ENCODE results near the gene EGF.
"Not testable (repeated sequence)": the region's sequence is repeated elsewhere in the genome, so short reads cannot be mapped to it uniquely, and the experiment has no call there.

The EGF gene

DNA sequence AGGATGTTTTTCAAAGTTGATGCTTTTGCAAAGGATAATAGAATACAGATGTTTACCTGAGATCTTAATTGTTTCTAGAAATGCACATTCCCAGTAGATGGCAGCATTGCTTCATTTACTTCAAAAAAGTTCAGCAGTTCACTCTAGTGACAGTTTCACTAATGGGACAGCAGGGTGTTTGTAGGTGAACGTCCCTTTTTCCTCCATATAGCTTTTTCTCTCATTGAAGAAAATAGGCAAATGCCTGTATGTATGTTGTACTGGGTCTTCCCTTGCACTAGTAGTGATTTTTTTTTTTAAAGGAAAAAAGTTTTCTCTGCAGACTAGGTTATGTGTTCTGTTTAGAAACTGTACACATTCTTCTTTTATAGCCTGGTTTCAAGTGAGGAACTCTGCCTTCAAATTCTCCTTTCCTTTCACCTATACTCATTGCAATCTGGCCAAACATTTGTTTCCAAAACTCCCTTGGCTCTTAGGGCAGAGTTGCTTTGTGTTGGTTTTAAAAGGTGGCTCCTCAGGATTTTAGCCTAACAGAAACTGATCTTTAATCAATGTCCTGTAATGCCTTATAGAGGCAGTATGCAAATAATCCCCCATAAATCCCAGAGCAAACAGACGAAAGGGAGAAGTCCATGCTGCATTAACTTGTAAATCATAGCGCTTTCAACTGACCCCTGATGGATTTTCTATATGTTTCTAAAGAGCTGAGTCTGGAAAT is 86.3 kb downstream of the EGF start:
- peak; percentile 62 to 81 for DNase-seq

DNA sequence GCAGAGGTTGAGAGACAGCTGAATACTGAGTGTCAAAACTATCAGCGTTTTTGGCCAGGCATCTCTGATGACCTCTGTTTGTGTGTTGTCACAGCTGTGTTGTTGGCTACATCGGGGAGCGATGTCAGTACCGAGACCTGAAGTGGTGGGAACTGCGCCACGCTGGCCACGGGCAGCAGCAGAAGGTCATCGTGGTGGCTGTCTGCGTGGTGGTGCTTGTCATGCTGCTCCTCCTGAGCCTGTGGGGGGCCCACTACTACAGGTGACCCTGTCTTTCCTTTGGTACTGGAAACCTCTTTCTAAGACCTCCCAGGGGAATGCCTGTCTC is 86.9 kb downstream of the EGF start:
- DNase-seq = no peak

DNA sequence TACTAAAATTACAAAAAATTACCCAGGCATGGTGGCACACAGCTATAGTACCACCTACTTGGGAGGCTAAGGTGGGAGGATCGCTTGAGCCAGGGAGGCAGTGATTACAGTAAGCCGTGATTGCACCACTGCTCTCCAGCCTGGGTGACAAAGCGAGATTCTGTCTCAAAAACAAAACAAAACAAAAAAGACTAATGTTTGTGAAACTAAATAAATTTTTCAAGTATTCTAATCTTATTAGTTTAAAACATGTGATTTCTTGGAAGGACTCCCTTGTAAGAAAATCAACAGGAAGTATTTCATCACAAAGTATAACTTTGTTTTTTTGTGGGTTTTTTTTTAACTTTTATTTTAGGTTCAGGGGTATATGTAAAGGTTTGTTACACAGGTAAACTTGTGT is 89.6 kb downstream of the EGF start:
- no peak for DNase-seq

DNA sequence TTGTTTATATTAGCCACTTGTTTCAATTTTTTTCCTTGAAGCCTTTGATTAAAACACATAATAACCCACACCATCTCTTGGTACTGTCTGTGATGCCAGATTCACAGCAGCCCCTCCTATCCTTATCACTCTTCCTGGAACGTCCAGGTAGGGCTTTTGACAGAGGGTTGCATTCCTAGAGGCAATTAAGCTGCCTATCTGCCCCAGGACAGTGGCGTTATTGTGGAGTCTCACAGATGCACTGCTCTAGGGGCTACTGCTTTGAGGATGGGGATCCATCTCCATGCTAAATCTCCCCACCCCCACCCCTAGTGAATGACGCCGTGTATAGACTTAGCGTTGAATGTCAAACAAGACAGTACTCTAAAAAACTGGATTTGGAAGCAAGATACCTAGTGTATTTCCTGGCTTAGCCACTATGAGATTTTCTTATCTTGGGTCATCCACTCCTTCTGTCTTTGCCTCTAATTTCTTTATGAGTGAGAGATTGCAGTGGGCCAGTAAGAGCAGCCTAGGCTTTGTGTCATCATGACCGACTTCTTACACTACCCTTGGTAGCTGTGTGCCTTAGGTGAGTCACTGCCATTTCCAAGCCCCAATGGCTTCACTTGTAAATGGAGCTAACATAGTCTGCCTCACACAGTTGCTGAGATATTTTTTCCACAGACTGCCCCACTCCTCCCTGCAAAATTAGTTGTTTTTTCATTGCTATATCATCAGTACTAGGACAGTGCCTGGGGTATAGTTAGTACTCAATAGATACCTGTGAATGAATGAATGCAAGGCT is 90.9 kb downstream of the EGF start:
- DNase-seq = no peak

DNA sequence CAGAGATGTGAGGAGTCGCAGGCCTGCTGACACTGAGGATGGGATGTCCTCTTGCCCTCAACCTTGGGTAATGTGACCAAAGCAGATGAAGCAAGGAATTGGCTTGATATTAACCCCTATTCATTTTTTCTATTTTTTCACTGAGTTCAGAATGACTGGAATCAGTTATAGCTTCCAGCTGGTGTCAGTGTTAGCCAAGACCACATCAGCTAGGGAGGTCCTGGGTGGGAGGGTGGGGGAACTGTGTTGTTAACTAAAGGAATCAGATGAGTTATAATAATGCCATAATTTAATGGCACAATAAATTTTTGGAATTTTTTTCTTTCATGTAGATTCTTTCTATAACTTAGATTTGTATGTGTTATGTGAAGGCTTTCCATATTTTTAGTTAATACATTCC is 91.9 kb downstream of the EGF start:
- no peak for DNase-seq

DNA sequence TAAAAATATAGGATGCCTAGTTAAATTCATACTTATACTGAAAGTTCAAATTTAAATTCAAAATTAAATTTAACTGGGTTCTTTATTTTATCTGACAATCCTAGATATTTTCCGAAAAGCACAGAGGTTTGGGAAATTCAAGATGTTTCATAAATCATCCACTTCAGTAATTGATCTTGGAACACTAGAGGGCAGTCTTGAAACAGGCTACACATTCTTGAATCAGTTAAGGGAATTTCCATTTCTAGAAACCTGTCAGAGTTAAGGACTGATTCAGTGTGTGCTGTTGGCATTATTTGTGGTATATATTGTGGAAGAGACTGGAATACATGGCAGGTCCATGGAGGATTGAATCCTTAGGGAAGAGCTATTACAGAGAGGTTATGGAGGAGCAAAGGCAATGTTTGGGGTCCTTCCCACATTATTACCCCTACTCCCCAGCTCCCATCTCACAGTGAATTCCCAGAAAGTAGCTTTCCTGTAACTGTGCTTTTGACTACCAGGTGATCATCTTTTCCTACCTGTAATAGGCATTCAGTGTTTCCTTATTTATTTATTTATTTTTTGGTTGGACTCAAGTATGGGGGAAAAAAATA is 92.9 kb downstream of the EGF start:
- DNase-seq = peak; percentile 47 to 77

DNA sequence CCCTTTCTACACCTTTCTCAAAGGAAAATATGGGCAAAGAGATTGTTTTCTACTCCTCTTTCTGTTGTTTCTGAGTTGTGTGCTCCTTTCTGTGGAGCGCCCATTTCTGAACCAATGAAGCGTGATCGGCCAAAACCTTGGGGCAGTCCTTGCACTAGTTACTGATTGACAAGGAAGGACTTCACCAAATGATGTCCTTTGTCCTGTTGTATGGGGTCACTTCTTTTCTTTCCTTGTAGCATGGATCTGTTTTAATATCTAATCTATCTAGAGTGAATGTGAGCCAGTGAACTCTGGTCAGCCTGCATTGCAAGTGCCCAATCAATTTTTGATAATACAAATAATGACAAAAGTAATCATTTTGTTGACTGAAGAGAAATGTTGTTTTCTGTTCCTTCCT is 94.5 kb downstream of the EGF start:
- DNase-seq = no peak

DNA sequence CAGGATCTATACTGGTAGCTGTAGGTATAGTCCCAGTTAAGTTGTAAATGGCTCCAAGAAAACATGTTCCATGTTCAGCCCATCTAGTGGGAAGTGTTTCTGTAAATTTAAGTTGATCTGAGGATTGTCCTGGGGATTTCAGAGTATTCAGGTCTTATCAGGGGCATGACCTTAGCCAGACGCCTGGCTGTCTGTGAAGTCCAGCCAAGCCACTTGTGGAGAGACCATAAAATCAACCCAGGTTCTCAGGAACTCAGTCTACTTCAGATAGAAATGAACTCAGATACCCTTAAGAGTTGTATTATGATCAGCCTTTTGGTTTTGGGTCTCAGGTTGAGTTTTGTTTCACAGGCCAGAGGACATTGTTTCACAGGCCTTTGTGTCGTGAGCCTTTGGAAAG is 95.9 kb downstream of the EGF start:
- no peak for DNase-seq

DNA sequence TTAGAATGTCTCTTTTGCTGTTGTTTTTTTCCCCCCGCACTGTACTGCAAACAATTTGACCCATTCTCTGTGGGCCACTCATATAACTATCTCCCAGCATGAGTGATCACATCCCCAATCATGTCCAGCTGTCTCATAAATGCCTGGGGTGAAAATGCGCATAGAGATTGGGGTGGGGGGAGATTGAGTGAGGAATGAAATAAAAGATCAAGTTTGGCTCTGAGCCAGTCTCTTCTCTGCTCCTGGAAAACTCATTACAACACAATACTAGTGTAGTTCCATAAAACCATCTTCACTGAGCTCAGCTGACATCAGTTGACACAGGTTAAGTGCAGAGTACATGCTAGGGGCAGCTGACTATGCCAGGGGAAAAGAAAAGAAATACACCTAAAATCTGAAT is 96.9 kb downstream of the EGF start:
- no peak for DNase-seq

DNA sequence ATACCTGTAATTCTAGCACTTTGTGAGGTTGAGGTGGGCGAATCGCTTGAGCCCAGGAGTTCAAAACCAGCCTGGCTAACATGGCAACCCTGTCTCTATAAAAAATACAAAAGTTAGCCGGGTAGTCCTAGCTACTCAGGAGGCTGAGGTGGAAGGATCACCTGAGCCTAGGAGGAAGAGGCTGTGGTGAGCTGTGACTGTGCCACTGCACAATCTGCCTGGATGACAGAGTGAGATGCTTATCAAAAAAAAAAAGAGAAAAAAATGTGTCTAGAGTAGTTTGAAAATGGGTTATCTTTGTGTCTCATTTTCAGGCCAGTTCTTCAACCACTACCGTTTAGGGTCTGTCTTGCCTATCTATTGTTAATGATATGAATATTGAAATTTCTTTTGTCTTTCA is 98.1 kb downstream of the EGF start:
- no peak for DNase-seq

DNA sequence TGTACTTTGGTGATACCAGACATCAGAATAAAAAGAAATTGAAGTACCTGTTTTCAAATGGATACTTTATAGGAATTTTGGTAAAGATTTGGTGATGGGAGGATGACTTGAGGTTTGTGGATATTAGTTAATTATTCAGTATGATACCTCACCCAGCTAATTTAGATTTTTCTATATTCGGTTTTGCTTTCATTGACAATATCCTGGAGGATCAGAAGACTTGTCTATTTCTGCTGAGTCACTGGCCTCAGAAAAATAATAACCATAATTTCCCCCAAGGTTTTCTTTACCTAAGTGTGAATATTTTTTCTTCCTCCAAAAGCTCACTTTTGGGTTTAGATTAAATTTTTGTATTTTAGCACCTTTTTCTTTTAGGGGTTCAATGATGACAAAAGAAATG is 100.2 kb downstream of the EGF start:
- DNase-seq = no peak

DNA sequence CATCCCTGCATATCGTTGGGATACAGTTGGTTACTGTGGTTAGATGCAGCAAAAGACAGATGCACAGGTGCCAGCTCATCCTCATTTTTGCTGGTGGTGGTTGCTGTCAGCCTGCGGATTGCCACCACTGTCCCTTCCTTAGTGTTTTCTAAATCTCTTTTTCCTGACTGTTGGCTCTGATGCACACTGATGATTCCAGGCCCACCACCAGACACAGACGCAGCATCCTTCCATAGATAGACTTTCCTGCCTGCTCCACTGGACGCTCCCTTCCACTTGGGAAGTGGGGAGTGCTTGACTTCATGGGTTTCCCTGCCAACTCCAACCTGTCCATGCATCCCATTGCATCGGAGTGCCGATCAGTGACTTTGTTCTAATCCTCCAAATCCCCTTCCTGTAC is 101.5 kb downstream of the EGF start:
- no peak for DNase-seq

DNA sequence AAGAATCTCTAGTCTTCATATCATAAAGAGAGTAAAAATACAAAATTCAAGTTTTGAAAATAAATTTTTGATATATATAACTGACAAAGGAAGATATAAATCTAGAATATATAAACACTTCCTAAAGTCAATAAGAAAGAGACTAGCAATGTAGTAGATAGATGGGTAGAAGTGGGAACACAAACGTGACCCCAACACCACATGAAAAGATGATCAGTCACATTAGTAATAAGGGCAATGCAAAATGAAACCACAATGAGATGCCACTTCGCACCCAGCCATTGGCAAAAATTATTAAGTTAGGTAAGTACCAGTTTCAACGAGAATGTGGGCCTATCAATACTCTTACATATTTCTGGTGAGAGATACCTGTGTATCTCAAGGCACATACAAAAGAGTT is 106.5 kb downstream of the EGF start:
- no peak for DNase-seq

DNA sequence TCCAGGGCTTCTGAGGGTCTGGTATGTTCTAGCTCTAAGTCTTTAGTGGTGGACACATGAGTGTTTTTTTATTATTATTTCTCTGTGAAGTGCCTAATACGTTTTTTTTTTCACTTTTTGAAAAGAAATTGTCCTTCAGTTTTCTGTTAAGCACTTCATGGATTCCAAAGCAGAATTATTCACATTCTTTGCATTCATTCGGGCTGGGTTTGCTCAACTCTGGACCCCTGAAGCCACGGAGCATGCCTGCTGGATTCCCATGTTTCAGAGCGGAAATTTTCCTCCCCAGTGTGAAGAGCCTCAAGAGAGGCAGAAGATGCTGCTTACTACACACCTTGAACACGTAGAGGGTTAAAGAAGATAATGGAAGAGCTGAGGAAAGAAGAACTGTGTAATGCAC is 107.5 kb downstream of the EGF start:
- DNase-seq = no peak

DNA sequence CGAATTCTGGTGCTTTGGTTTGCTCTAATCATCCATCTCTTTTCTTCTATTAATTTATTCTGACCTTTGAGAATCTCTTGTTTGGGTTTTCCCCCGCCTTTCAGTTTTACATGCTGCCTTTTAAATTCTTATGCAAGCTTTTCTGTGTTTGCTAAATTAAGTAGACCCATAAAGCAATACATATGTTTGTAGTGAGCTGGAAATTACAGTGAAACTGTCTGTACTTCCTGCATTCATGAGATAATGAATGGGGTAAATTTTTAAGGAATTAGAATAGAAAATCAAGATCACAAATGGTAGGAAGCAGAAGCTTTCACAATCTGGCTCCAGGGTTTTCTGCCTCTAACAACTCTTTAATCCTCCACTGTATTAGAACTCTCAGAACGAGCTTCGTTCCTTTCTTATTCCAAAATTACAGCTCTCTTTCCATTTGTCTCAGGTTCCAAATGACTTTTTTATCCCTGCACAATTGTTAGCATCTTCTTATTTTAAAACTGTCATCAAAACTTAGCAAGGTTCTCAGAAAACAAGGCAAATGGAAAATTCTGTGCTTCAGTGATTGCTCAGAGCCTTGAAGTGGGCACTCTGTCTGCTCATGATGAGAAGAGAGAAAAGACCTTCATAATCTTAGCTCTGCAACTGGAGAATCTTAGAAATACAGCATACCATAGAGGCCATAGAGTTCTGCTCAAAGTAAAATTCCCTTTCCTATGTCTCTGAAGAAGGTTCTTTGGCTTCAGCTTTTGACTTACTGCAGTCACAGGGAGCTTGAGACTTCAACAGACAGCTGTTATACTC is 108.2 kb downstream of the EGF start:
- no peak for DNase-seq

DNA sequence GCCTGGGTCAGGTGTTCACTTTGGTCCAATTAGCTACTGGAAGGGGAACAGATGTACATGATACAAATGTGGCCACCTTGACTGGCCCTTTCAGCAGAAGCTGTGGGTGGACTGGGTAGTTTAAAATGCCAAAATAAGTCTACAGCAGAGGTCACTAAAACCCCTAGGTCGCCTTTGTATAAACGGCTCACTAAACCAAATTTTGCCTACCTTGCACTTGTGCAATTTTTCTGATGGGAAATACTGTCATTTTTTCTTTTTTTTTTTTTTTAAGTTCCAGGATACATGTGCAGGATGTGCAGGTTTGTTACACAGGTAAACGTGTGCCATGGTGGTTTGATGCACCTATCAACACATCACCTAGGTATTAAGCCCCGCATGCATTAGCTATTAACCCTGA is 109.8 kb downstream of the EGF start:
- DNase-seq = no peak

DNA sequence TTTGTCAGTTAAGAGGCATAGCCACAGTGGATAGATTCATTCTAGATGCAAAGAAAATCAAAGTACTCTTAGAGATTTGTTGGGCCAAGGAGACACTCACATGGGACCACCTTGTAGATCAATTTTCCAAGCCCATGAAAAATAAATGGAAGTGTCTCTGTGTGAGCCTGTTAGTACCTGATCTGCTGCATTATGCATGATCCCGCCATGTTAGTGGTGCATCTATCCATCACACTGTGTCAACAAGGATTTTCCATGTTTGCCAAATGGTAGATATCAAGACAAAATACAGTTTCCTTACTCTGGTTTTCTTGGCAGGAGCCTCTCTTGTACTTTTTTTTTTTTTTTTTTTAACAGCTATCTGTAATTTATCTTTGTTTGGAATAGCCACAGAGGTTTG is 112.4 kb downstream of the EGF start:
- DNase-seq = no peak

DNA sequence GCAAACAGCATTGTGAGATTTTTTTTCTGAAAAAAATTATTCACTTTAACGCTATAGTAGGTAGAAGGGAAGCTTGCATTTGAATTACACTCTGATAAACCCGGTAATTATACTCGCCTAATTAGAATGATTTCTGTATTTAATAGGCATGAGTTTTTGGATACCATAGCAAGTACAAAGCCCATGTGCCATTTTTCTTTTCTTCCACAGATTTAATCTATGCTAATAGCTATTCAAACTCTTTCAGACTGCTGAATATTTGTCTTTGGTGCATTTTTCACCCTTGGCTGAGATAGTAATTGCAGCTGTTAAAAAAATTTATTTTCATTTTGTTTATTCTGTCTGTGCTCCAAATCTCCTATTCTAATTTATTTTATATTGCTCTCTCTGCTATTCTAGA is 113.0 kb downstream of the EGF start:
- DNase-seq = no peak

DNA sequence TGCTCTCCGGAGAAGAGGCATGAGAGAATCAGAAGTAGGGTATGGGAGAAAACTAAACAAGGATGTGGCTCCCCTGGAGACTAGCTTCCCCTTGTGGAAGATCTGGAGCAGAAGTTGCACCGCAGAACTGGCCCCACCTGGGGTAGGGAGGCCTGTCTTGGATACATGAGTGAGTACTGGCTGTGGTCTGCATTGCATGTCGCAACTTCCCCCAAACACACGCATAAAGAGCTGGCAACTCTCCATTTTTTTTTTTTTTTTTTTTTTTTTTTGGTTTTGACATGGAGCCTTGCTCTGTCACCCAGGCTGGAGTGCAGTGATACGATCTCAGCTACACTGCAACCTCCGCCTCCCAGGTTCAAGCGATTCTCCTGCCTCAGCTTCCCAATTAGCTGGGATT is 119.9 kb downstream of the EGF start:
- no peak for DNase-seq

DNA sequence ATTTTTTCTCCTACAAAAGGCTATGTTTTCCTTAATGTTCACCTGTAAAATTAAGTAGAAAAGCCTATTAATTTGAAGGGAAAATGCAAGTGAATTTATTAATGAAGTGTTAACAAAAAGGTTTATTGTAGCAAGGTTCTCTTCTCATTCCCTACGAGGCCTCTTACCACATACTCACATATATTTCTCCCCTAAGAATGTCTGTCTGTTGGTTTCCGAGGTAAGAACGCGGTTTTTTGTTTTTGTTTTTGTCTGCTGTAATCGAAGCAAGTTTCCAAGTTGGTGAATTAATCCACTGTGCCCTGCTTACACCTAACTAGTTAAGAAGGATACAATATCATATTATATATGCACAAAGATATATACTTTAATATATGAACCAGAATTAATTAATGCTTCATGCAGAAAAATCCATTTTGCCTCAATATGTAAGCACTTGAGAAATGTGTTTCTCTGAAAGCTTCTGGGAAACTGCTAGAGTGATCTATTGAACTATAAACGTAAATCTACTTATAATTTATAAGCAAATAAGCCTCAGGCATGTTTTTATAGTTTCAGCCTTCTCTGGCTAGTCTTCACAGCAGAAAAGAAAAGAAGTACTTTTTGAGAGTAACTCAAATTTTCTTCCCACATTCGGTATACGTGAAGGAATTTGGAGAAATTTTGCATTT is 120.8 kb downstream of the EGF start:
- no peak for DNase-seq

DNA sequence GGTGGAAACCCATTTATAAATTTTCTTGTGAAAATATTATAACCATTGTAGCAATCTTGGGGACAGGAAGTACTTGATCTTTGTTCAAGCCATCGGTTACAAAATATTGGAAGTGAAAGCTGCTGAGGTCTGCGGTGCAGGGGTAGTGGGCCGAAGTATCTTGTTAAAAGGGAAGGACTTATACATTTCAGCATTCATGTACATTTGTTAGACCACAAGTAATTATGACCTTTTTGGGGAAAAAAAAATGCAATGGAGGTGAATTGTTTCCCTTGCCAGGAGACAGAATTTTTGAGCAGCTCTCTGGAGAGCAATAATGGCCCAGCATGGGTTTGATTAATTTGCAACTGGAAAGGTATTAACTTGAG is 121.3 kb downstream of the EGF start:
- no peak for DNase-seq

DNA sequence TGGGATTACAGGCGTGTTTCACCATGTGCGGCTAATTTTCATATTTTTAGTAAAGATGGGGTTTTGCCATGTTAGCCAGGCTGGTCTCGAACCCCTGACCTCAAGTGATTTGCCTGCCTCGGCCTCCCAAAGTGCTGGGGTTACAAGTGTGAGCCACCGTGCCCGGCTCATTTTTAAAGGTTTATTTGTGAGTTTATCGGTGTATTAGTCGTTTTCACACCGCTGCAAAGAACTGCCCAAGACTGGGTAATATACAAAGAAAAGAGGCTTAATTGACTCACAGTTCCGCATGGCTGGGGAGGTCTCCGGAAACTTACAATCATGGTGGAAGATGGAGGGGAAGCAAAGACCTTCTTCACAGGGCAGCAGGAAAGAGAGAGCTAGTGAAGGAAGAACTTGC is 126.5 kb downstream of the EGF start:
- DNase-seq = not testable (repeated sequence)

DNA sequence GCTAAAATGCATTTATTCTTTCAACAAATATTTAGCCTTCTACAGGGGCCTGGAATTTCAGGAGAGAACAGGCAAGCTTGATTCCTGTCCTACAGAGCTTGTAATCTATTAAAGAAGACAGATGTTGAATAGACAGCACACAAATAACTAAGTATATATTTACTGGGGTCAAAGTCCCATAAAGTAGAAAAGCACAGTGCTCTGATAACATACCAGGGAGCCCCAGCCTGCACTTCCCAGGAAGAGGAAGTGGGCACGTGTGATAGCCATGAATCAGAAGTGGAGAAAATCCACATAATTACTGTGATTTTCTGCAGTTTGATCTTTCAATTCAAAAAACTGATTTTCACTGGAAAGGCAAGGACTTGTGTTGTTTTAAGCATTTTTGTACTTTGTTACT is 129.1 kb downstream of the EGF start:
- DNase-seq = no peak
